H9 (cell line): ENCODE data around the gene EXD2. TPM values are rescaled to one million over a fixed set of nuclear protein-coding genes. Genes with fewer than 3 reads are reported as not detected.
A peak's percentile ranks its signal among the peaks of the same experiment; 100 is the strongest.
"Not testable (repeated sequence)": the region's sequence is repeated elsewhere in the genome, so short reads cannot be mapped to it uniquely, and the experiment has no call there.

ENCODE experiments used
- DNase-seq: peaks from one replicate; pipeline ENCODE4 v3.0.0-alpha.2; 2017
- H2AFZ ChIP-seq: one replicate; pipeline ENCODE4 v1.6.1; 2013; ENCODE audit warnings: mild to moderate bottlenecking, low read length, control low read depth, moderate library complexity
- H2AK5ac ChIP-seq: 2 replicates; pipeline ENCODE4 v1.6.1; 2013; ENCODE audit warnings: low read length, control low read depth, mixed read lengths; ENCODE audit not compliant: insufficient read length
- H2BK120ac ChIP-seq: one replicate; pipeline ENCODE4 v1.6.1; 2013; ENCODE audit warnings: low read depth, mild to moderate bottlenecking, low read length, control low read depth, inconsistent platforms; ENCODE audit not compliant: poor library complexity, severe bottlenecking
- H2BK12ac ChIP-seq: 2 replicates; pipeline ENCODE4 v1.6.1; 2013; ENCODE audit warnings: low read length, control low read depth, mixed read lengths, low read depth; ENCODE audit not compliant: insufficient read length
- H2BK15ac ChIP-seq: 2 replicates; pipeline ENCODE4 v1.6.1; 2013; ENCODE audit warnings: low read depth, low read length, control low read depth
- H2BK20ac ChIP-seq: one replicate; pipeline ENCODE4 v1.6.1; 2013; ENCODE audit warnings: low read depth, mild to moderate bottlenecking, low read length, control low read depth, inconsistent platforms; ENCODE audit not compliant: poor library complexity, severe bottlenecking
- H2BK5ac ChIP-seq: 2 replicates; pipeline ENCODE4 v1.6.1; 2013; ENCODE audit warnings: low read length, control low read depth, mixed read lengths; ENCODE audit not compliant: insufficient read length
- H3K14ac ChIP-seq: 2 replicates; pipeline ENCODE4 v1.6.1; 2013; ENCODE audit warnings: low read length, control low read depth; ENCODE audit not compliant: insufficient read depth
- H3K18ac ChIP-seq: 2 replicates; pipeline ENCODE4 v1.6.1; 2013; ENCODE audit warnings: low read depth, mild to moderate bottlenecking, mixed read lengths, low read length, control low read depth; ENCODE audit not compliant: insufficient read length
- H3K23ac ChIP-seq: 2 replicates; pipeline ENCODE4 v1.6.1; 2013; ENCODE audit warnings: low read length, control low read depth, mixed read lengths, low read depth; ENCODE audit not compliant: insufficient read length
- H3K23me2 ChIP-seq: 2 replicates; pipeline ENCODE4 v1.6.1; 2013; ENCODE audit warnings: low read depth, mild to moderate bottlenecking, mixed read lengths, low read length, control low read depth; ENCODE audit not compliant: insufficient read length, poor library complexity, severe bottlenecking
- H3K27ac ChIP-seq: 2 replicates; pipeline ENCODE4 v1.5.1; 2013; ENCODE audit warnings: low read length, control low read depth, mixed read lengths, low read depth; ENCODE audit not compliant: insufficient read length
- H3K27me3 ChIP-seq: 2 replicates; pipeline ENCODE4 v1.6.1; 2013; ENCODE audit warnings: low read length, control low read depth, inconsistent platforms; ENCODE audit not compliant: insufficient read depth
- H3K4ac ChIP-seq: 2 replicates; pipeline ENCODE4 v1.6.1; 2013; ENCODE audit warnings: low read depth, mild to moderate bottlenecking, control low read depth, inconsistent platforms, low read length, moderate library complexity
- H3K4me1 ChIP-seq: 2 replicates; pipeline ENCODE4 v1.6.1; 2013; ENCODE audit warnings: low read length, control low read depth, inconsistent platforms; ENCODE audit not compliant: insufficient read depth
- H3K4me2 ChIP-seq: 2 replicates; pipeline ENCODE4 v1.6.1; 2013; ENCODE audit warnings: low read length, control low read depth, mixed read lengths; ENCODE audit not compliant: insufficient read length, insufficient read depth
- H3K56ac ChIP-seq: 2 replicates; pipeline ENCODE4 v1.6.1; 2013; ENCODE audit warnings: low read depth, mild to moderate bottlenecking, mixed read lengths, low read length, control low read depth; ENCODE audit not compliant: insufficient read length
- H3K79me1 ChIP-seq: 2 replicates; pipeline ENCODE4 v1.6.1; 2013; ENCODE audit warnings: low read depth, mild to moderate bottlenecking, moderate library complexity, low read length, control low read depth, inconsistent platforms; ENCODE audit not compliant: insufficient read depth, poor library complexity, severe bottlenecking
- H3K79me2 ChIP-seq: 2 replicates; pipeline ENCODE4 v1.6.1; 2013; ENCODE audit warnings: low read length, control low read depth, inconsistent platforms; ENCODE audit not compliant: insufficient read depth
- H3K9ac ChIP-seq: 2 replicates; pipeline ENCODE4 v1.6.1; 2013; ENCODE audit warnings: low read length, control low read depth, mixed read lengths; ENCODE audit not compliant: insufficient read length; ENCODE audit errors: extremely low read depth
- H3K9me3 ChIP-seq: one replicate; pipeline ENCODE4 v1.6.1; 2013; ENCODE audit warnings: low read depth, low read length, inconsistent platforms; ENCODE audit not compliant: control insufficient read depth
- H3T11ph ChIP-seq: one replicate; pipeline ENCODE4 v1.6.1; 2013; ENCODE audit warnings: mild to moderate bottlenecking, low read length, control low read depth, inconsistent platforms
- H4K20me1 ChIP-seq: one replicate; pipeline ENCODE4 v1.6.1; 2013; ENCODE audit not compliant: control insufficient read depth, insufficient read length, insufficient read depth
- H4K5ac ChIP-seq: 2 replicates; pipeline ENCODE4 v1.6.1; 2013; ENCODE audit warnings: low read depth, mild to moderate bottlenecking, mixed read lengths, low read length, control low read depth; ENCODE audit not compliant: insufficient read length
- H4K8ac ChIP-seq: replicated peaks from 2 replicates; pipeline ENCODE4 v1.6.1; 2013; ENCODE audit warnings: low read length, control low read depth, mixed read lengths, low read depth; ENCODE audit not compliant: insufficient read length
- H4K91ac ChIP-seq: 2 replicates; pipeline ENCODE4 v1.6.1; 2013; ENCODE audit warnings: low read depth, mild to moderate bottlenecking, moderate library complexity, mixed read lengths, low read length, control low read depth; ENCODE audit not compliant: insufficient read length
- H3K27ac Mint-ChIP-seq, 3 experiments: 2 replicates in 2 of 3; 3 replicates in 1 of 3; pipeline ENCODE4 v1.8.0; 2020 to 2021; ENCODE audit warnings: mixed read lengths in 3 of 3, mild to moderate bottlenecking in 1 of 3, moderate library complexity in 1 of 3
- H3K27me3 Mint-ChIP-seq: 2 replicates; pipeline ENCODE4 v1.8.0; 2021; ENCODE audit warnings: low read depth, mild to moderate bottlenecking, moderate library complexity, mixed read lengths
- H3K36me3 Mint-ChIP-seq, 3 experiments: 2 replicates in 2 of 3; 3 replicates in 1 of 3; pipeline ENCODE4 v1.8.0; 2020 to 2021; ENCODE audit warnings: low read depth in 3 of 3, mixed read lengths in 3 of 3; ENCODE audit not compliant: insufficient read depth in 1 of 3
- H3K4me1 Mint-ChIP-seq, 2 experiments: 2 replicates each; pipeline ENCODE4 v1.8.0; 2020; ENCODE audit warnings: mixed read lengths in 2 of 2
- H3K4me3 Mint-ChIP-seq, 2 experiments: 2 replicates in 1 of 2; 3 replicates in 1 of 2; pipeline ENCODE4 v1.8.0; 2020 to 2021; ENCODE audit warnings: mild to moderate bottlenecking in 2 of 2, mixed read lengths in 2 of 2, moderate library complexity in 1 of 2
- H3K9me3 Mint-ChIP-seq, 2 experiments: 2 replicates in 1 of 2; 3 replicates in 1 of 2; pipeline ENCODE4 v1.8.0; 2020; ENCODE audit warnings: mild to moderate bottlenecking in 2 of 2, mixed read lengths in 2 of 2, moderate library complexity in 1 of 2
- CTCF ChIP-seq: fragments of 200-600 bp; sonication (generic); conservative IDR thresholded peaks from 3 replicates; pipeline ENCODE4 v1.8.0; 2021; ENCODE audit warnings: antibody characterized with exemption, mild to moderate bottlenecking
- WGBS: extraction: QIAGEN DNeasy Blood & Tissue Kit; methylation state at CpG from one replicate; pipeline ENCODE4 v1.1.7; 2013; ENCODE audit warnings: missing lambda C conversion rate, low lambda C conversion rate, mixed read lengths; ENCODE audit not compliant: insufficient read length; ENCODE audit errors: extremely low coverage; 5-methylcytosine and 5-hydroxymethylcytosine counted together
- total RNA-seq: library from RNA; stranded (reverse); gene quantifications from 2 replicates; pipeline ENCODE4 v1.2.1, GENCODE V29; 2021

EXD2 gene
- total RNA-seq, 1 experiment from 2014 or later: 19.6 TPM

DNA sequence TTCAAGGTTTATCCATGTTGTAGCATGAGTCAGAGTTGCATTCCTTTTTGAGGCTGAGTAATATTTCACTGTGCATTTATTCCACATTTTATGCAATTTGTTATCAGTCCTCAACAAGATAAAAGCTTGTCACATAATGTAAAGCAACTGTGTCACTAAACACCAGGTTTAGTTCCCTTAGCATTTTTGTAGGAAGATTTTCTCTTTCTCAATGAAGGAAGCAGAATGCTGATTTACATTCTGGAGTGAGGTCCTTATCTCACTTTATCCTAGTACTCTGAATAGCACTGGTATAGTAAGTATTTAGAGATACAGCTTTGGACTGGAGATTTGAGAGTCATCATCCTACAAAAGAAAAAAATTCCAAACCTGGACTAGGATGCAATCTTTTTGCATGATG is 9.8 kb upstream of the EXD2 start:
- Histone ChIP-seq H3K14ac (no peak overlapping the region), H3K79me1 (no peaks in the 10 kb centered on the region), H3K9ac (no peak overlapping the region), H2BK20ac (no peak overlapping the region), H2BK5ac (no peak overlapping the region), H3K23me2 (no peaks in the 10 kb centered on the region), H3K9me3 (no peaks in the 10 kb centered on the region), H2BK15ac (no peak overlapping the region), H3K56ac (no peak overlapping the region), H3K23ac (no peak overlapping the region), H3K18ac (no peak overlapping the region), H4K20me1 (no peaks in the 10 kb centered on the region), H2BK120ac (no peak overlapping the region), H3K4ac (no peak overlapping the region), H3K27ac (no peak overlapping the region), H4K5ac (no peak overlapping the region), H3K4me1 (peaks cover 3% of the 10 kb centered on the region; the same call in 1 of the 2 replicates), H2AK5ac (no peak overlapping the region), H4K91ac (no peak overlapping the region), H3K27me3 (no peaks in the 10 kb centered on the region), H4K8ac (no peak overlapping the region), H3T11ph (no peak overlapping the region), H3K79me2 (no peaks in the 10 kb centered on the region), H2BK12ac (no peak overlapping the region), H3K4me2 (no peak overlapping the region), H2AFZ (no peak overlapping the region)
- no peaks in the 10 kb centered on the region for H3K9me3 Mint-ChIP-seq
- no peak for TF ChIP-seq CTCF
- H3K4me1 Mint-ChIP-seq: peaks cover 16% of the 10 kb centered on the region in 2 experiments
- DNase-seq: no peak
- H3K36me3 Mint-ChIP-seq: no peaks in the 10 kb centered on the region
- H3K4me3 Mint-ChIP-seq: no peak overlapping the region
- H3K27me3 Mint-ChIP-seq: peaks cover under 1% of the 10 kb centered on the region; the same call in 1 of the 2 replicates
- H3K27ac Mint-ChIP-seq: no peak overlapping the region

DNA sequence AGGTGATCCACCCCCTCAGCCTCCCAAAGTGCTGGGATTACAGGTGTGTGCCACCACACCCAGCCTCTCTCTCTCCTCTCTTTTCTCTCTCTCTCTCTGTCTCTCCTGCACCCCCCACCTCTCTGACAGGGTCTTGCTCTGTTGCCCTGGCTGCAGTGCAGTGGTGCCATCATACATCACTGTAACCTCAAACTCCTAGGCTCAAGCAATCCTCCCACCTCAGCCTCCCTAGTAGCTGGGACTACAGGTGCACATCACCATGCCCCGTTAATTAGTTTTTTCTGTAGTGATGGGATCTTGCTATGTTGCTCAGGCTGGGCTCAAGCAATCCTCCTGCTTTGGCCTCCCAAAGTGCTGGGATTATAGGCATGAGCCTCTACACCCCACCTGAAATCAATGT is 8.7 kb upstream of the EXD2 start:
- not testable (repeated sequence) for H2BK15ac ChIP-seq, H3K9me3 ChIP-seq, H2AK5ac ChIP-seq, H4K5ac ChIP-seq, H2BK120ac ChIP-seq, H3K9ac ChIP-seq, H3T11ph ChIP-seq, H3K18ac ChIP-seq, H3K9me3 Mint-ChIP-seq, H2BK20ac ChIP-seq, H3K79me1 ChIP-seq, H3K36me3 Mint-ChIP-seq, H3K14ac ChIP-seq, H4K91ac ChIP-seq, H3K27ac ChIP-seq, H3K4me1 ChIP-seq, H3K27me3 ChIP-seq, H3K23me2 ChIP-seq, H2BK12ac ChIP-seq, H2BK5ac ChIP-seq, DNase-seq, H2AFZ ChIP-seq, H3K79me2 ChIP-seq, H3K23ac ChIP-seq, H3K4ac ChIP-seq, H3K27me3 Mint-ChIP-seq, H4K8ac ChIP-seq, H3K4me2 ChIP-seq, H3K56ac ChIP-seq, H3K4me3 Mint-ChIP-seq, H4K20me1 ChIP-seq
- Mint-ChIP-seq H3K4me1 (peaks cover 16% of the 10 kb centered on the region in 2 experiments), H3K27ac (peak overlapping the region in 2 of 3 experiments; percentile 12 to 76; a peak in 2 of 7 replicates)
- no CpG with 5 or more reads among the region's 1 CpG for WGBS
